ENCODE data around the gene ZNF592. TPM values are rescaled to one million over a fixed set of nuclear protein-coding genes. Genes with fewer than 3 reads are reported as not detected.

The ZNF592 gene
- total RNA-seq, 5 donors from 2014 or later (not counting 1 experiment from before 2014, with no cell fraction given), result 34.5 to 43.6 (median 39.0) TPM

DNA sequence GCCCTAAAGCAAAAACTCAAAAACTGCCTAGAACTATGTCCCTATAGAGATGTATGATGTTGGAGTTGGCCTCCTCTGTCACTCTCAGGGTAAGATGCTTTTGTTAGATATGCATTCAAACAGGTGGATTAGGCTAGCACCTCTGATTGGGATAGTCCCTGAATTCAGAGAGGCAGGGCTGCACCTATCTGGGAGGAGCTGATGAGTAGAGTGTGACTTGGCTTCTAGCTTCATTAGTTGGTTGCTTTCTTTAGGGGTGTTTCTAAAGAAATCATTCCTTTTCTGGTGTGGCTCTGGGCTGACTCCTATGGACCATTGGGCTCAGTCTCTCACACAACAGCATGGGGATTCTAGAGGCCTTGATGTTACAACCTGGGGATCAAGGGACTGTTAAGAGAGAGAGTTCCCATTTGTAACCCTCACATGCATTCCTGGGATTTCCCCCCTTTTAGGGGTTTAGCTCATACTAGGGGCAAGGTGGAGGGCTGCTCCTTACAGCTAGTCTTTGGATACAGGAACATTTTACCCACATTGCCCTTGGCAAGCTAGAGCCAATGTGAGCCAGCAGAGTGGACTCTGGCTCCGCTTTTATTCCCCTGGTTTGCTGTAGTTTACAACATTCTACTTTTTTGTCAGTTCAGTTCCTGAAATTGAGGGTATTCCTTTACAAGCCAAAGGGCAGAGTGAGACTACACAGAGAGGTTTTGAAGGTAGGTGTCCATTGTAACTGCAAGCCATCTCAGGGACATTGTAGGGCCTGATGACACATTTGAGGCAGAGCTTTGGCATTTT is 7.5 kb downstream of the ZNF592 start:
- H3K36me3 Mint-ChIP-seq, result peaks cover 13% of the 10 kb centered on the region
- CTCF ChIA-PET, result interaction anchor here in 1 of 2 donors (0.6 kb wide), 1 partner anchor 120 kb away, joined by 3 read pairs; no protein-coding TSS in a partner anchor
- no CpG with 5 or more reads among the region's 1 CpG for WGBS (ENCODE audit: insufficient coverage)
- peaks cover 51% of the 10 kb centered on the region in 3 donors for H3K4me1 Mint-ChIP-seq
- Histone ChIP-seq H3K4me1 (ENCODE audit: control insufficient read depth in 1 of 2, extremely low read depth in 1 of 2, insufficient read depth in 2 of 2, low read length in 2 of 2) (peaks cover 19 to 49% of the 10 kb centered on the region in 2 experiments), H3K9me3 (no peaks in the 10 kb centered on the region), H3K27me3 (replicated peaks in 1 of 2; ENCODE audit: control insufficient read depth in 2 of 2, extremely low read depth in 1 of 2, insufficient read depth in 2 of 2, low read length in 1 of 2) (no peaks in the 10 kb centered on the region), H3K27ac (ENCODE audit: low read length) (no peak overlapping the region), H3K4me3 (ENCODE audit: control insufficient read depth in 1 of 2, extremely low read depth in 1 of 2, low read length in 1 of 2) (no peak overlapping the region), H3K36me3 (ENCODE audit: control insufficient read depth in 2 of 2, extremely low read depth in 1 of 2, insufficient read depth in 1 of 2, low read length in 1 of 2) (peaks cover 0 to 2% of the 10 kb centered on the region in 2 donors)
- POLR2A ChIA-PET, result interaction anchor here in 1 of 2 donors (0.6 kb wide), 1 partner anchor 120 kb away, joined by 4 read pairs; no protein-coding TSS in a partner anchor
- no peaks in the 10 kb centered on the region for H3K9me3 Mint-ChIP-seq
- no peak for DNase-seq
- no peak overlapping the region for H3K4me3 Mint-ChIP-seq
- ATAC-seq (replicated peaks in 1 of 4), result peak in 1 of 4 experiments; percentile 55
- no peaks in the 10 kb centered on the region for H3K27me3 Mint-ChIP-seq
- peak overlapping the region in 1 of 2 donors; percentile 58 for H3K27ac Mint-ChIP-seq

GRCh38 chr15:84759018-84759417 is 10.6 kb downstream of the ZNF592 start:
- ChIA-PET POLR2A (no interaction called here), CTCF (interaction anchor here in 1 of 2 donors (0.6 kb wide), 1 partner anchor 105 kb away, joined by 3 read pairs; the partner anchor contains the start of gene WDR73)
- Mint-ChIP-seq H3K4me1 (peaks cover 26 to 27% (median 26%) of the 10 kb centered on the region in 3 donors), H3K9me3 (no peaks in the 10 kb centered on the region), H3K4me3 (no peak overlapping the region), H3K27me3 (no peaks in the 10 kb centered on the region), H3K36me3 (peaks cover 3% of the 10 kb centered on the region), H3K27ac (peak overlapping the region; percentile 60 to 80)
- no CpG with 5 or more reads among the region's 1 CpG for WGBS (ENCODE audit: insufficient coverage)
- no peak overlapping the region for H3K4me3 ChIP-seq (ENCODE audit: control insufficient read depth in 1 of 2, extremely low read depth in 1 of 2, low read length in 1 of 2)
- H3K9me3 ChIP-seq, result no peaks in the 10 kb centered on the region
- no peak for DNase-seq
- no peaks in the 10 kb centered on the region for H3K36me3 ChIP-seq (ENCODE audit: control insufficient read depth in 2 of 2, extremely low read depth in 1 of 2, insufficient read depth in 1 of 2, low read length in 1 of 2)
- H3K27me3 ChIP-seq (replicated peaks in 1 of 2; ENCODE audit: control insufficient read depth in 2 of 2, extremely low read depth in 1 of 2, insufficient read depth in 2 of 2, low read length in 1 of 2), result no peaks in the 10 kb centered on the region
- peaks cover 26 to 50% of the 10 kb centered on the region in 2 experiments for H3K4me1 ChIP-seq (ENCODE audit: control insufficient read depth in 1 of 2, extremely low read depth in 1 of 2, insufficient read depth in 2 of 2, low read length in 2 of 2)
- no peak overlapping the region for H3K27ac ChIP-seq (ENCODE audit: low read length)
- ATAC-seq (replicated peaks in 1 of 4), result no peak

DNA sequence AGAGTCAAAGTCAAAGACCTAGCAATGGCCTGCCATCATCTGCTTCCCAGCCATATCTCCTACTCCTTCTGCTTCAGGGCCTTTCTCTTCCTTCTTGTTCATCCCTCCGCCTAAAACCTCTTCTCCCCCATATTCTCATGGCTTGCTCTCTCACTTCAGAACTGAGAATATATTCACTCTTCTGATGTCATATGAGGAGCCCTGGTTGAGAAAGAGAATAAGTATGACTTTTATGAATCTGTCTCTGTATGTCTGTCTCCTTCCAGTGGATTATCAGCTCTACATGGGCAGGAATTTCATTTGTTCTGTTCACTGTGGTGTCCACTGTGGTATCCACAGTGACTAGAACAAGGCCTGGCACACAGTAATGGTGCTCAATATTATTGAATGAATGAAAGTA is 11.8 kb downstream of the ZNF592 start:
- no peaks in the 10 kb centered on the region for H3K27me3 Mint-ChIP-seq
- no peaks in the 10 kb centered on the region for H3K9me3 Mint-ChIP-seq
- POLR2A ChIA-PET, result no interaction called here
- Histone ChIP-seq H3K9me3 (no peaks in the 10 kb centered on the region), H3K27ac (ENCODE audit: low read length) (peak overlapping the region; percentile 7), H3K36me3 (ENCODE audit: control insufficient read depth in 2 of 2, extremely low read depth in 1 of 2, insufficient read depth in 1 of 2, low read length in 1 of 2) (no peaks in the 10 kb centered on the region), H3K27me3 (replicated peaks in 1 of 2; ENCODE audit: control insufficient read depth in 2 of 2, extremely low read depth in 1 of 2, insufficient read depth in 2 of 2, low read length in 1 of 2) (no peaks in the 10 kb centered on the region), H3K4me1 (ENCODE audit: control insufficient read depth in 1 of 2, extremely low read depth in 1 of 2, insufficient read depth in 2 of 2, low read length in 2 of 2) (peaks cover 24 to 52% of the 10 kb centered on the region in 2 experiments), H3K4me3 (ENCODE audit: control insufficient read depth in 1 of 2, extremely low read depth in 1 of 2, low read length in 1 of 2) (no peak overlapping the region)
- peaks cover 16 to 26% (median 17%) of the 10 kb centered on the region in 3 donors for H3K4me1 Mint-ChIP-seq
- no peak overlapping the region for H3K27ac Mint-ChIP-seq
- no peak overlapping the region for H3K4me3 Mint-ChIP-seq
- no peak for ATAC-seq (replicated peaks in 1 of 4)
- DNase-seq, result no peak
- WGBS (ENCODE audit: insufficient coverage), result no CpG with 5 or more reads among the region's 1 CpG
- peaks cover 9% of the 10 kb centered on the region for H3K36me3 Mint-ChIP-seq
- CTCF ChIA-PET, result interaction anchor here in 1 of 2 donors (0.6 kb wide), 1 partner anchor 102 kb away, joined by 3 read pairs; the partner anchor contains the start of gene NMB

GRCh38 chr15:84761607-84762131 is 13.3 kb downstream of the ZNF592 start:
- ATAC-seq (replicated peaks in 1 of 4), result peak; percentile 69 to 83 (median 74)
- peak in 1 of 35 experiments; percentile 30 for DNase-seq
- Histone ChIP-seq H3K9me3 (no peaks in the 10 kb centered on the region), H3K4me1 (ENCODE audit: control insufficient read depth in 1 of 2, extremely low read depth in 1 of 2, insufficient read depth in 2 of 2, low read length in 2 of 2) (peaks cover 24 to 48% of the 10 kb centered on the region in 2 experiments), H3K36me3 (ENCODE audit: control insufficient read depth in 2 of 2, extremely low read depth in 1 of 2, insufficient read depth in 1 of 2, low read length in 1 of 2) (peaks cover 6 to 11% of the 10 kb centered on the region in 2 donors), H3K27me3 (replicated peaks in 1 of 2; ENCODE audit: control insufficient read depth in 2 of 2, extremely low read depth in 1 of 2, insufficient read depth in 2 of 2, low read length in 1 of 2) (no peaks in the 10 kb centered on the region), H3K27ac (ENCODE audit: low read length) (peak overlapping the region; percentile 45), H3K4me3 (ENCODE audit: control insufficient read depth in 1 of 2, extremely low read depth in 1 of 2, low read length in 1 of 2) (no peak overlapping the region)
- Mint-ChIP-seq H3K9me3 (no peaks in the 10 kb centered on the region), H3K27ac (no peak overlapping the region), H3K4me1 (peaks cover 5 to 17% (median 10%) of the 10 kb centered on the region in 3 donors), H3K36me3 (peaks cover 12% of the 10 kb centered on the region), H3K27me3 (no peaks in the 10 kb centered on the region), H3K4me3 (no peak overlapping the region)
- POLR2A ChIA-PET, result no interaction called here
- CTCF ChIA-PET, result no interaction called here
- WGBS (ENCODE audit: insufficient coverage), result 0% methylated on average over 1 of the region's 4 CpGs

DNA sequence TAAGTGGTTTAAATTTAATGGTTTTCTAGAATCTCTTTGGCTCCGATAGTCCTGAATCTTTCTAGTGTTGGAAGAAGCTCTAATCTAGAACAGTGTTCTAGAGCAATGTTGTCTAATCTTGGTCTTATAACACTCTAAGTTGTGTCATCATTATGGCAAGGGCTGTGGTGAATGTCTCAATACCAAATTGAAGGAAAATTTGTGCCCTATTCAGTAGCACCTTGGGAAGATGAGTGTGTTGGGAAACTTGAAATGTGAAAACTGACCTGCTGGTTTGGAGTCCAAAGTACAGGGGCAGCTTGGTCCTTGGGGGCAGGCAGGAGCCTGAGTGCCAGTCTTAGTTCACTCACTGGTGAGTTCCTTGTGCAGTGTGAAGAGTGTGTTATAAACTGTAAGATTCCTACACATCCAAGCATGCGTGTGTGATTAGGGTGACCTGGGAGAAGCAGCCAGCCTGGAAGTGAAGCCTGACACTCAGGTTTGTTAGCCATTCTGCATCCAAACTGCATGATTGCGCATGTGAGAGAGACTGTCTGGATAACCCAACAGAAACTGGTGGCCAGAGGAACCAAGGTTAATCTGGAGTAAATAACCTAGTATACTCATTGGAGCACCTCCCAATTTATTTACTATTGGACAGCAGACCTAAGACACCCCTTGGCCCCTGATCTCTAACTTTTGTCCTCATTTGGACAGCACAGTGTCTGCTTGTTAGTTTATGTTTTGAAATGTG is 14.6 kb downstream of the ZNF592 start:
- no peak for DNase-seq
- Histone ChIP-seq H3K36me3 (ENCODE audit: control insufficient read depth in 2 of 2, extremely low read depth in 1 of 2, insufficient read depth in 1 of 2, low read length in 1 of 2) (peaks cover 7 to 24% of the 10 kb centered on the region in 2 donors), H3K9me3 (no peaks in the 10 kb centered on the region), H3K27ac (ENCODE audit: low read length) (no peak overlapping the region), H3K4me1 (ENCODE audit: control insufficient read depth in 1 of 2, extremely low read depth in 1 of 2, insufficient read depth in 2 of 2, low read length in 2 of 2) (peaks cover 24 to 43% of the 10 kb centered on the region in 2 experiments), H3K27me3 (replicated peaks in 1 of 2; ENCODE audit: control insufficient read depth in 2 of 2, extremely low read depth in 1 of 2, insufficient read depth in 2 of 2, low read length in 1 of 2) (no peaks in the 10 kb centered on the region), H3K4me3 (ENCODE audit: control insufficient read depth in 1 of 2, extremely low read depth in 1 of 2, low read length in 1 of 2) (no peak overlapping the region)
- ChIA-PET CTCF (interaction anchor here in 1 of 2 donors (0.7 kb wide), 1 partner anchor 133 kb away, joined by 3 read pairs; no protein-coding TSS in a partner anchor), POLR2A (no interaction called here)
- 100% methylated on average over 1 of the region's 3 CpGs for WGBS (ENCODE audit: insufficient coverage)
- peaks cover 12% of the 10 kb centered on the region for H3K36me3 Mint-ChIP-seq
- H3K4me1 Mint-ChIP-seq, result peaks cover 0 to 17% (median 7%) of the 10 kb centered on the region in 3 donors
- no peaks in the 10 kb centered on the region for H3K27me3 Mint-ChIP-seq
- no peaks in the 10 kb centered on the region for H3K9me3 Mint-ChIP-seq
- peak overlapping the region in 1 of 2 donors; percentile 34 for H3K27ac Mint-ChIP-seq
- H3K4me3 Mint-ChIP-seq, result no peak overlapping the region
- no peak for ATAC-seq (replicated peaks in 1 of 4)

- DNase-seq, result no peak
- Mint-ChIP-seq H3K36me3 (peaks cover 19% of the 10 kb centered on the region), H3K9me3 (no peaks in the 10 kb centered on the region), H3K27ac (peak overlapping the region; percentile 16 to 30), H3K4me3 (no peak overlapping the region), H3K27me3 (no peaks in the 10 kb centered on the region), H3K4me1 (peaks cover 9 to 19% (median 11%) of the 10 kb centered on the region in 3 donors)
- no CpG with 5 or more reads among the region's 3 CpGs for WGBS (ENCODE audit: insufficient coverage)
- Histone ChIP-seq H3K27ac (ENCODE audit: low read length) (no peak overlapping the region), H3K36me3 (ENCODE audit: control insufficient read depth in 2 of 2, extremely low read depth in 1 of 2, insufficient read depth in 1 of 2, low read length in 1 of 2) (peaks cover 7 to 36% of the 10 kb centered on the region in 2 donors), H3K4me3 (ENCODE audit: control insufficient read depth in 1 of 2, extremely low read depth in 1 of 2, low read length in 1 of 2) (no peak overlapping the region), H3K27me3 (replicated peaks in 1 of 2; ENCODE audit: control insufficient read depth in 2 of 2, extremely low read depth in 1 of 2, insufficient read depth in 2 of 2, low read length in 1 of 2) (no peaks in the 10 kb centered on the region), H3K9me3 (no peaks in the 10 kb centered on the region), H3K4me1 (ENCODE audit: control insufficient read depth in 1 of 2, extremely low read depth in 1 of 2, insufficient read depth in 2 of 2, low read length in 2 of 2) (peaks cover 19 to 33% of the 10 kb centered on the region in 2 experiments)
- ATAC-seq (replicated peaks in 1 of 4), result no peak
- ChIA-PET POLR2A (no interaction called here), CTCF (no interaction called here)
These were observed 16.2 kb downstream of the ZNF592 start for GRCh38 chr15:84764585-84764984.

All from T-cell (primary cell).